Measurements from ENCODE around the gene HFE.

DNA sequence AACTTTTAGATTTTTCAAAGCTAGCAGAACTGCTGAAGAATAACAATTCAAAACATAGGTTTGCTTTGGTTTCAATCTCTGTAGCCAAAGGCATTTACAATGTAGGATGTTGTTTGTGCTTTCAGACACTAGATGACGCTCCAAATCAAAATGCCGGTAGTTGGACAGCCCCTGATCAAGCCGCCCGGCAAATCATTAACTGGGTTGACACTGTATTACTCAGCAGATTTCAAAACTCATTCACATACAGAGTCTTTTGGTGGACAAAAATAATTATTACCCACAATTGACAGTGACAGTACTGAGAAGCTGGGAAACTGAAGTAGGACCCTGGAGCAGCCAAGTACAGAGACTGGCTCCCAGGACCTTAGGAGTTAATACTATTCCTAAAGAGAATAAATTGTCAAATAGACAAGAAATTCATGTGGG is 21.3 kb upstream of the HFE start:
- TF ChIP-seq POLR2A (IDR thresholded peaks at IDR 0.05), result no peak
- TF ChIP-seq, protein P1, sequence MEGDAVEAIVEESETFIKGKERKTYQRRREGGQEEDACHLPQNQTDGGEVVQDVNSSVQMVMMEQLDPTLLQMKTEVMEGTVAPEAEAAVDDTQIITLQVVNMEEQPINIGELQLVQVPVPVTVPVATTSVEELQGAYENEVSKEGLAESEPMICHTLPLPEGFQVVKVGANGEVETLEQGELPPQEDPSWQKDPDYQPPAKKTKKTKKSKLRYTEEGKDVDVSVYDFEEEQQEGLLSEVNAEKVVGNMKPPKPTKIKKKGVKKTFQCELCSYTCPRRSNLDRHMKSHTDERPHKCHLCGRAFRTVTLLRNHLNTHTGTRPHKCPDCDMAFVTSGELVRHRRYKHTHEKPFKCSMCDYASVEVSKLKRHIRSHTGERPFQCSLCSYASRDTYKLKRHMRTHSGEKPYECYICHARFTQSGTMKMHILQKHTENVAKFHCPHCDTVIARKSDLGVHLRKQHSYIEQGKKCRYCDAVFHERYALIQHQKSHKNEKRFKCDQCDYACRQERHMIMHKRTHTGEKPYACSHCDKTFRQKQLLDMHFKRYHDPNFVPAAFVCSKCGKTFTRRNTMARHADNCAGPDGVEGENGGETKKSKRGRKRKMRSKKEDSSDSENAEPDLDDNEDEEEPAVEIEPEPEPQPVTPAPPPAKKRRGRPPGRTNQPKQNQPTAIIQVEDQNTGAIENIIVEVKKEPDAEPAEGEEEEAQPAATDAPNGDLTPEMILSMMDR (IDR thresholded peaks at IDR 0.05), result peak; percentile 68 to 93 (median 80)

All from heart left ventricle (tissue), 13 donors.